Tibial nerve (tissue), 4 donors: Measurements from ENCODE around the gene NAPA. TPM values are rescaled to one million over a fixed set of nuclear protein-coding genes. Genes with fewer than 3 reads are reported as not detected.

Experiments used
- DNase-seq, 2 donors: peaks; one replicate each; pipeline ENCODE4 v3.0.0-alpha.2; 2019; ENCODE audit warnings: low spot score in 2 of 2
- H3K27ac ChIP-seq, 4 donors: fragments of 200-600 bp; sonication (generic) in 3 of 4; one replicate each; pipeline ENCODE4 v1.5.1; 2017 to 2019; ENCODE audit warnings: mild to moderate bottlenecking in 1 of 4
- H3K27me3 ChIP-seq, 2 donors: fragments of 200-600 bp; sonication (generic) in 1 of 2; one replicate each; pipeline versions ENCODE4 v1.5.1 to v1.6.0; 2017 to 2019
- H3K36me3 ChIP-seq, 3 donors: fragments of 200-600 bp; sonication (generic); one replicate each; pipeline ENCODE4 v1.5.1; 2018 to 2019
- H3K4me1 ChIP-seq, 4 donors: fragments of 200-600 bp; sonication (generic) in 3 of 4; one replicate each; pipeline ENCODE4 v1.5.1; 2017 to 2019
- H3K4me3 ChIP-seq, 4 donors: fragments of 200-600 bp; sonication (generic) in 3 of 4; one replicate each; pipeline ENCODE4 v1.5.1; 2017 to 2019; ENCODE audit warnings: mild to moderate bottlenecking in 1 of 4, moderate library complexity in 1 of 4
- H3K9me3 ChIP-seq, 4 donors: fragments of 200-600 bp; sonication (generic) in 3 of 4; one replicate each; pipeline ENCODE4 v1.5.1; 2017 to 2019
- EP300 ChIP-seq, 2 donors: sonication (generic); formaldehyde crosslinking; IDR thresholded peaks; one replicate each; pipeline ENCODE4 v1.6.1; 2017; ENCODE audit warnings: antibody characterized with exemption in 2 of 2, mild to moderate bottlenecking in 1 of 2
- POLR2A ChIP-seq, 2 donors: fragments of 450-650 bp; IDR thresholded peaks; one replicate each; pipeline ENCODE4 v1.6.1; 2017; ENCODE audit warnings: antibody characterized with exemption in 2 of 2, mild to moderate bottlenecking in 2 of 2, moderate library complexity in 2 of 2
- WGBS, 2 donors: methylation state at CpG; one replicate each; pipeline ENCODE4 v1.1.5; 2018; 5-methylcytosine and 5-hydroxymethylcytosine counted together
- total RNA-seq, 4 donors: library from RNA; depleted of rRNA; stranded (reverse); fragments of >200 nt; gene quantifications; one replicate each; pipeline ENCODE4 v1.1.0, GENCODE V29; 2016
- TF ChIP-seq, protein P1 (sequence below), 5 experiments: fragments of 200-600 bp in 3 of 5; fragments of 450-650 bp in 2 of 5; sonication (generic) in 3 of 5; IDR thresholded peaks; one replicate each; pipeline ENCODE4 v1.5.1; 2016 to 2019; ENCODE audit warnings: antibody characterized with exemption in 5 of 5, mild to moderate bottlenecking in 3 of 5, moderate library complexity in 2 of 5

NAPA gene
- total RNA-seq, 4 donors from 2014 or later, result 130 to 152 (median 138) TPM

DNA sequence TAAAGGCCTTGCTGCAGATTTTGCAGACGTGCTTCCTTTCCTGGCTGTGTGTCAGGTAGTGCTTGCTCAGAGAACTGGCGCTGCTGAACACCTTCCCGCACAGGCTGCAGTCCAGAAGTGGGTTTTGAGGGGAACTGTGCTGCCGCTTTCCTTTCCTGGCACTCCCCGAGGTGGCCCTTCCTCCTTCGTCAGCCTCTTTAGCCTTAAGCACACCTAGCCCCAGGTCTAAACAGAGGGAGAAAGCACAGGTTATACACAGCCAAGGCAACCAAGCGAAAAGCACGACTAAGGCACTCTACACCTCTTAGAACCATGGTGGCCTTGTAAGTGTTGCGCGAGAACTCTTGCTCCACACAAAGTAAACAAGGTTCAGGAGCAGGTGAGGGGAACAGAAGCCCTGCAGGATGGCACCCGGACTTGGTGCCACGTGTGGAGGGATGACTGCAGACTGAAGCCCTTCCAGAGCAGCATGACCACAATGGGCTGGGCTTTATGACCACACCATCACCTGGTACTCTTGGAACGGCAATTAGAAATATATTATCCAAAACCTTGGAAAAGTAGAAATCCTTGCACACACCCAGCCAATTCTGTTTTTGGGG is 34.5 kb upstream of the NAPA start:
- no peaks in the 10 kb centered on the region for H3K9me3 ChIP-seq
- peaks cover 0 to 22% of the 10 kb centered on the region in 2 donors for H3K27me3 ChIP-seq
- 86 to 87% methylated on average over 13 of the region's 13 CpGs for WGBS, 2 donors
- H3K36me3 ChIP-seq, result no peaks in the 10 kb centered on the region
- H3K4me1 ChIP-seq, result peaks cover 0 to 12% (median 2%) of the 10 kb centered on the region in 4 donors
- H3K27ac ChIP-seq, result no peak overlapping the region
- no peak overlapping the region for H3K4me3 ChIP-seq
- DNase-seq, result no peak
- TF ChIP-seq, protein P1, sequence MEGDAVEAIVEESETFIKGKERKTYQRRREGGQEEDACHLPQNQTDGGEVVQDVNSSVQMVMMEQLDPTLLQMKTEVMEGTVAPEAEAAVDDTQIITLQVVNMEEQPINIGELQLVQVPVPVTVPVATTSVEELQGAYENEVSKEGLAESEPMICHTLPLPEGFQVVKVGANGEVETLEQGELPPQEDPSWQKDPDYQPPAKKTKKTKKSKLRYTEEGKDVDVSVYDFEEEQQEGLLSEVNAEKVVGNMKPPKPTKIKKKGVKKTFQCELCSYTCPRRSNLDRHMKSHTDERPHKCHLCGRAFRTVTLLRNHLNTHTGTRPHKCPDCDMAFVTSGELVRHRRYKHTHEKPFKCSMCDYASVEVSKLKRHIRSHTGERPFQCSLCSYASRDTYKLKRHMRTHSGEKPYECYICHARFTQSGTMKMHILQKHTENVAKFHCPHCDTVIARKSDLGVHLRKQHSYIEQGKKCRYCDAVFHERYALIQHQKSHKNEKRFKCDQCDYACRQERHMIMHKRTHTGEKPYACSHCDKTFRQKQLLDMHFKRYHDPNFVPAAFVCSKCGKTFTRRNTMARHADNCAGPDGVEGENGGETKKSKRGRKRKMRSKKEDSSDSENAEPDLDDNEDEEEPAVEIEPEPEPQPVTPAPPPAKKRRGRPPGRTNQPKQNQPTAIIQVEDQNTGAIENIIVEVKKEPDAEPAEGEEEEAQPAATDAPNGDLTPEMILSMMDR (IDR thresholded peaks at IDR 0.05), result no peak
- TF ChIP-seq EP300 (IDR thresholded peaks at IDR 0.05) (no peak), POLR2A (IDR thresholded peaks at IDR 0.05) (no peak)

DNA sequence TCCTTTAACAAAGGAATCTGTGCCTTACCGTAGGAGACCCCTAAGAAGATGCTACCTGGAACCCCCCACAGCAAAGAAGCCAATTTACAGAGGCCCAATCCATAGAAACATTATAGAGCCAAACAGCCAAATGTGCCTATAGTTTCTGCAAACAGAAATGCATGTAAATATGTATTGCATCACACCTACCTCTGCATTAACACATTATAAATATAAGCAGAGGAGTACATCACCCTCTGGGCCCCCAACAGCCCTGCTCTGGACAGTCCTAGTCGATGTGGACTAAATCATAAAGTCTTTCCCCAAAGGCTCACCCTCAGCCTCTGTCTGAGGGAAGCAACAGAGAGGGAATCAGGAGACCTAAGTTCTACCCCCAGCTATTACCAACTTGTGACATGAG is 32.3 kb upstream of the NAPA start:
- Histone ChIP-seq H3K27me3 (peaks cover 0 to 27% of the 10 kb centered on the region in 2 donors), H3K4me1 (peaks cover 0 to 12% (median 2%) of the 10 kb centered on the region in 4 donors), H3K4me3 (no peak overlapping the region), H3K9me3 (no peaks in the 10 kb centered on the region), H3K36me3 (no peaks in the 10 kb centered on the region), H3K27ac (no peak overlapping the region)
- DNase-seq, result no peak
- 63 to 67% methylated on average over 2 of the region's 2 CpGs for WGBS, 2 donors
- TF ChIP-seq POLR2A (IDR thresholded peaks at IDR 0.05) (no peak), EP300 (IDR thresholded peaks at IDR 0.05) (no peak)
- TF ChIP-seq, protein P1 (IDR thresholded peaks at IDR 0.05), result no peak

DNA sequence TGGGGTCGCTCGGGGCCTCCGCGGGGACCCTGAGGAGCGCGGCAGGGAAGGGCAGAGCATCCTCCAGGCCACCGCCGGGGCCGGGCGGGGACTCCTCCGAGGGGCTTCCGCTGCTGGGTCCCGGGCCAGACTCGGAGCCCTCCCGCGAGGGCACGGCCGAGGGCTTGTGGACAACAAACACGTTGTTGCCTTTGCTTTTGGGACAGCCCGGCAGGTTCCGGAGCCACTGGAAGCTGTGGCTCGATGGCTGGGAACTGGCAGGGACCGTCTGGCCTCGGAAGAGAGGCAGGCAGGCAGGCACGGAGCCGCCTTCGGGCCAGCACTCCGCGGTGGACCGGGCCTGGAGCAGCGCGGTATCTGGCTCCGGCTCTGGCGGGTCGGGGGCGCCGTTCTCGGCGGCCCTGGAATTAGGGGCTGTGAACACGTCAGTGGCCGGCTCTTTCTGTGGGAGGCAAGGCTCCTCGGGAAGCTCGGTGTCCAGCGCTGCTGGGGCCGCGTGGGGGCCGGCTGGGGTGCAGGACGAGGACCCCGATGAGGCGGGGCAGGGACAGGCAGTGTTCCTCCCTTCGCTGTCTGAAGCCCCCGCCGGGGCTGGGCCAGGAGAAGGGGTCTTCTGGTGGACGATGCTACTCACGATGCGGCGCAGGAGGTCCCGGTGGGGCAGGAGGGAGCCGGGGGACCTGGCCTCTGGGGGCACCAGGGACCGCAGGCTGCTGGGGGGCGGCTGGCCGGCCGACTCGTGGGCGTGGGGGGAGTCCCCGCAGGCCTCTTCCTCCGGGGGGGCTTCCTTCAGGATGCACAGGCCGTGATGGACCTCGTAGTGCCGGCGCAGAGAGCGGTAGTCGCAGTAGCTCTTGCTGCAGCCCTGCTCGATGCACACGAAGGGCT is 30.4 kb upstream of the NAPA start:
- TF ChIP-seq, protein P1 (IDR thresholded peaks at IDR 0.05), result no peak
- TF ChIP-seq POLR2A (IDR thresholded peaks at IDR 0.05) (no peak), EP300 (IDR thresholded peaks at IDR 0.05) (no peak)
- 16 to 35% methylated on average over 39 to 46 of the region's 75 CpGs for WGBS, 2 donors

DNA sequence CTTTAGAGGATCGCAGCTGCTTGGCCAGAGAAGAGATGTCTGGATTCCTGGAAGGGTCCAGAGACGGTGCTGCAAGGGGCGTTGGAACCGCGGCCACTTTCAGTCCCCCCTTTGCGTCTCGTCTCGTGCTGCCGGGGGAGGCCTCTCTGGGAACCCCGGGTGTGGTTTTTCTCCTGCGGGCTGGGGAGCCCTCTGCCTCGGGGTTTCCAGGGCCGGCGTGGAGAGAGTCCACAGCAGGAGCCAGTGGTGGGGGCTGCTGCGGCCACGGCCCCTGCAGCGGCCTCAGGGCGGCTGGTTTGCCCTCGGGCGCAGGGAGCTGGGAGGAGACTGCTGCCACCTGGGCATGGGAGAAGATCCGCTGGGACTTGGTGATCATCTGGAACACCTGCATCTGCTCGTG is 29.6 kb upstream of the NAPA start:
- peaks cover 0 to 27% of the 10 kb centered on the region in 2 donors for H3K27me3 ChIP-seq
- H3K36me3 ChIP-seq, result no peaks in the 10 kb centered on the region
- TF ChIP-seq EP300 (IDR thresholded peaks at IDR 0.05), result no peak
- no peak for TF ChIP-seq POLR2A (IDR thresholded peaks at IDR 0.05)
- TF ChIP-seq, protein P1 (IDR thresholded peaks at IDR 0.05), result no peak
- no peak overlapping the region for H3K4me3 ChIP-seq
- no peaks in the 10 kb centered on the region for H3K9me3 ChIP-seq
- DNase-seq, result no peak
- WGBS, 2 donors, result 86 to 93% methylated on average over 16 to 19 of the region's 22 CpGs
- no peak overlapping the region for H3K27ac ChIP-seq
- H3K4me1 ChIP-seq, result peaks cover 0 to 12% (median 2%) of the 10 kb centered on the region in 4 donors

More for the DNA sequence above, 30.4 kb upstream of the NAPA start:
- no peak for DNase-seq
- H3K4me1 ChIP-seq, result peaks cover 0 to 12% (median 2%) of the 10 kb centered on the region in 4 donors
- no peaks in the 10 kb centered on the region for H3K36me3 ChIP-seq
- no peaks in the 10 kb centered on the region for H3K9me3 ChIP-seq
- H3K27ac ChIP-seq, result no peak overlapping the region
- H3K4me3 ChIP-seq, result peak overlapping the region in 2 of 4 donors; percentile 9 to 25
- peaks cover 0 to 27% of the 10 kb centered on the region in 2 donors for H3K27me3 ChIP-seq

DNA sequence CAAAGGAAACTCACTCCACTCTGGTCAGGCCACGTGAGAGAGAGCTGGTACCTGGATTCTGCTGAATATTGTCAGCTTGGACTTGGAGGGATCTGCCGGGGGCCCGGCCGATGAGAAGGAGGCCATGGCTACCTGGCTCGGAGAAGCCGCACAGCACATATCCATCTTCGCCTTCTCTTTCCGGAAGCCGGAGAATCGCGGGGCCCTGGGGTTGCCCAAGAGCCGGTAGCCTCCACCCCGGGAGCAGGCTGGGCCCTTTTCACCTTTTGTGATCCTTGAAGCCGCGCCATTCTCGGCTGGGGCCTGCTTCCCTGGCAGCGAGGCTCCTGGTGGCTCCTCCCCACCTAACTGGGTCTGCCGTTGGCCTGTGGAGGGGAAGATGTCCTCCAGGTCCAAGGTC is 29.2 kb upstream of the NAPA start:
- Histone ChIP-seq H3K27me3 (peaks cover 0 to 27% of the 10 kb centered on the region in 2 donors), H3K27ac (no peak overlapping the region), H3K4me3 (no peak overlapping the region), H3K36me3 (no peaks in the 10 kb centered on the region), H3K9me3 (no peaks in the 10 kb centered on the region), H3K4me1 (peaks cover 0 to 12% (median 2%) of the 10 kb centered on the region in 4 donors)
- no peak for DNase-seq
- WGBS, 2 donors, result 93% methylated on average over 18 of the region's 18 CpGs
- TF ChIP-seq EP300 (IDR thresholded peaks at IDR 0.05) (no peak), POLR2A (IDR thresholded peaks at IDR 0.05) (no peak)
- TF ChIP-seq, protein P1 (IDR thresholded peaks at IDR 0.05), result no peak
